Small intestine (tissue), 7 donors: Measurements from ENCODE around the gene PLA2G10. TPM values are rescaled to one million over a fixed set of nuclear protein-coding genes. Genes with fewer than 3 reads are reported as not detected.

Source experiments
- DNase-seq, 2 donors: peaks; one replicate each; pipeline versions ENCODE4 v3.0.0 to v3.0.0-alpha.2; 2013
- FAIRE-seq: peaks from 2 replicates; lab custom pipeline; 2012; peaks lifted over from hg19 to GRCh38; lab: Jason Lieb, UNC
- H3K27ac ChIP-seq, 3 donors: one replicate each; pipeline ENCODE4 v1.5.1; 2013; ENCODE audit warnings: low read length in 2 of 3, mild to moderate bottlenecking in 2 of 3, control low read depth in 1 of 3, inconsistent platforms in 1 of 3, low read depth in 1 of 3, moderate library complexity in 1 of 3
- H3K27me3 ChIP-seq, 3 donors: one replicate each; pipeline ENCODE4 v1.6.1; 2013; ENCODE audit warnings: low read length in 3 of 3, inconsistent platforms in 1 of 3; ENCODE audit not compliant: control insufficient read depth in 3 of 3, insufficient read depth in 3 of 3
- H3K36me3 ChIP-seq, 3 donors: one replicate each; pipeline ENCODE4 v1.6.1; 2013; ENCODE audit warnings: low read length in 3 of 3, inconsistent platforms in 1 of 3, low read depth in 1 of 3, mild to moderate bottlenecking in 1 of 3, moderate library complexity in 1 of 3; ENCODE audit not compliant: control insufficient read depth in 3 of 3, insufficient read depth in 2 of 3
- H3K4me1 ChIP-seq, 3 donors: one replicate each; pipeline ENCODE4 v1.6.1; 2013; ENCODE audit warnings: low read length in 2 of 3, inconsistent platforms in 1 of 3, low read depth in 1 of 3, mild to moderate bottlenecking in 1 of 3, moderate library complexity in 1 of 3; ENCODE audit not compliant: control insufficient read depth in 3 of 3, insufficient read depth in 2 of 3
- H3K4me3 ChIP-seq, 3 donors: one replicate each; pipeline ENCODE4 v1.5.1; 2013; ENCODE audit warnings: low read length in 3 of 3, control low read depth in 1 of 3, inconsistent platforms in 1 of 3, low read depth in 1 of 3, mild to moderate bottlenecking in 1 of 3, moderate library complexity in 1 of 3
- H3K9me3 ChIP-seq, 2 donors: one replicate each; pipeline ENCODE4 v1.6.1; 2013; ENCODE audit warnings: low read depth in 1 of 2, low read length in 1 of 2; ENCODE audit not compliant: control insufficient read depth in 2 of 2, insufficient read depth in 1 of 2
- WGBS, 3 donors: extraction: QIAGEN DNeasy Blood & Tissue Kit; methylation state at CpG; one replicate each; pipeline ENCODE4 v1.1.7; 2013; 5-methylcytosine and 5-hydroxymethylcytosine counted together
- polyA plus RNA-seq, 4 donors: library from polyadenylated mRNA; stranded (reverse) in 3 of 4; unstranded in 1 of 4; fragments of 200-250 nt in 3 of 4; fragments of 120-200 nt in 1 of 4; gene quantifications; one replicate each; pipeline versions ENCODE4 v1.2.1 to v1.2.3, GENCODE V29; 2013
- donor health status: healthy with polysubstance abuse.
- donor health status: control.
- donor health status: control.
- donor health status: Bipolar disorder and iron deficiency.
- donor health status: healthy.

The PLA2G10 gene
- polyA plus RNA-seq, 4 donors = 1.6 to 8.0 (median 6.3) TPM

- H3K27me3 ChIP-seq = no peaks in the 10 kb centered on the region
- no peak overlapping the region for H3K4me3 ChIP-seq
- DNase-seq (peak in 1 of 2 donors; percentile 67), FAIRE-seq (no peak)
- H3K9me3 ChIP-seq = no peaks in the 10 kb centered on the region
- H3K4me1 ChIP-seq = peaks cover 0 to 11% (median under 1%) of the 10 kb centered on the region in 3 donors
- WGBS, 3 donors = 20 to 44% (median 35%) methylated on average over 7 of the region's 7 CpGs
- peaks cover 3 to 15% (median 4%) of the 10 kb centered on the region in 3 donors for H3K36me3 ChIP-seq
- H3K27ac ChIP-seq = peak overlapping the region in 2 of 3 donors; percentile 14 to 73
Observed at GRCh38 chr16:14672403-14672971, 21.6 kb downstream of the PLA2G10 start.

GRCh38 chr16:14669776-14670175, 24.3 kb downstream of the PLA2G10 start:
- peak overlapping the region in 2 of 3 donors; percentile 14 to 88 for H3K27ac ChIP-seq
- DNase-seq (peak in 1 of 2 donors; percentile 95), FAIRE-seq (no peak)
- WGBS, 3 donors = 11 to 64% (median 25%) methylated on average over 4 of the region's 4 CpGs
- H3K9me3 ChIP-seq = no peaks in the 10 kb centered on the region
- no peaks in the 10 kb centered on the region for H3K27me3 ChIP-seq
- H3K4me3 ChIP-seq = no peak overlapping the region
- peaks cover 10 to 30% (median 13%) of the 10 kb centered on the region in 3 donors for H3K36me3 ChIP-seq
- peaks cover 0 to 14% (median 3%) of the 10 kb centered on the region in 3 donors for H3K4me1 ChIP-seq

GRCh38 chr16:14668556-14669223, 25.4 kb downstream of the PLA2G10 start:
- DNase-seq (peak in 1 of 2 donors; percentile 89), FAIRE-seq (no peak)
- WGBS, 3 donors = 17 to 56% (median 43%) methylated on average over 7 of the region's 7 CpGs
- H3K4me1 ChIP-seq = peaks cover 0 to 14% (median 3%) of the 10 kb centered on the region in 3 donors
- H3K9me3 ChIP-seq = no peaks in the 10 kb centered on the region
- H3K27me3 ChIP-seq = no peaks in the 10 kb centered on the region
- peak overlapping the region in 2 of 3 donors; percentile 75 to 85 for H3K27ac ChIP-seq
- no peak overlapping the region for H3K4me3 ChIP-seq
- H3K36me3 ChIP-seq = peaks cover 13 to 38% (median 13%) of the 10 kb centered on the region in 3 donors

GRCh38 chr16:14667347-14668266, 26.5 kb downstream of the PLA2G10 start:
- Histone ChIP-seq H3K27ac (peak overlapping the region in 2 of 3 donors; percentile 75 to 85), H3K27me3 (no peaks in the 10 kb centered on the region), H3K4me1 (peaks cover 0 to 13% (median 3%) of the 10 kb centered on the region in 3 donors), H3K4me3 (no peak overlapping the region), H3K36me3 (peaks cover 16 to 43% (median 18%) of the 10 kb centered on the region in 3 donors), H3K9me3 (no peaks in the 10 kb centered on the region)
- FAIRE-seq = no peak
- peak in 1 of 2 donors; percentile 77 for DNase-seq
- 34 to 69% (median 53%) methylated on average over 16 of the region's 16 CpGs for WGBS, 3 donors

GRCh38 chr16:14658063-14658462, 36.0 kb downstream of the PLA2G10 start:
- 28 to 59% (median 52%) methylated on average over 2 of the region's 2 CpGs for WGBS, 3 donors
- H3K27ac ChIP-seq = peak overlapping the region in 2 of 3 donors; percentile 25 to 90
- H3K4me1 ChIP-seq = peaks cover 3 to 8% (median 4%) of the 10 kb centered on the region in 3 donors
- H3K9me3 ChIP-seq = no peaks in the 10 kb centered on the region
- peaks cover 17 to 52% (median 22%) of the 10 kb centered on the region in 3 donors for H3K36me3 ChIP-seq
- no peak overlapping the region for H3K4me3 ChIP-seq
- FAIRE-seq (no peak), DNase-seq (peak in 1 of 2 donors; percentile 45)
- no peaks in the 10 kb centered on the region for H3K27me3 ChIP-seq

GRCh38 chr16:14652726-14653125, 41.4 kb downstream of the PLA2G10 start:
- Histone ChIP-seq H3K4me3 (no peak overlapping the region), H3K27me3 (no peaks in the 10 kb centered on the region), H3K9me3 (no peaks in the 10 kb centered on the region), H3K4me1 (peaks cover 3 to 8% (median 4%) of the 10 kb centered on the region in 3 donors), H3K36me3 (peaks cover 32 to 61% (median 33%) of the 10 kb centered on the region in 3 donors), H3K27ac (no peak overlapping the region)
- no peak for FAIRE-seq
- DNase-seq = no peak
- 91 to 98% (median 95%) methylated on average over 2 of the region's 2 CpGs for WGBS, 3 donors

- Histone ChIP-seq H3K4me1 (peaks cover 0 to under 1% (median 0%) of the 10 kb centered on the region in 3 donors), H3K36me3 (peaks cover 24 to 68% (median 36%) of the 10 kb centered on the region in 3 donors), H3K9me3 (no peaks in the 10 kb centered on the region), H3K4me3 (no peak overlapping the region), H3K27ac (no peak overlapping the region), H3K27me3 (no peaks in the 10 kb centered on the region)
- WGBS, 3 donors = 73 to 79% (median 78%) methylated on average over 6 of the region's 6 CpGs
- no peak for DNase-seq
- FAIRE-seq = no peak
Observed at GRCh38 chr16:14650629-14651028, 43.5 kb downstream of the PLA2G10 start.

- Histone ChIP-seq H3K27ac (no peak overlapping the region), H3K9me3 (no peaks in the 10 kb centered on the region), H3K36me3 (peaks cover 23 to 67% (median 41%) of the 10 kb centered on the region in 3 donors), H3K4me1 (no peaks in the 10 kb centered on the region), H3K4me3 (no peak overlapping the region), H3K27me3 (no peaks in the 10 kb centered on the region)
- 85 to 94% (median 92%) methylated on average over 10 of the region's 10 CpGs for WGBS, 3 donors
- FAIRE-seq = no peak
- no peak for DNase-seq
Observed at GRCh38 chr16:14649816-14650215, 44.3 kb downstream of the PLA2G10 start.
